ENCODE measurements around the gene ABCC5. TPM values are rescaled to one million over a fixed set of nuclear protein-coding genes. Genes with fewer than 3 reads are reported as not detected.
A peak's percentile ranks its signal among the peaks of the same experiment; 100 is the strongest.

The ABCC5 gene
- 5.1 TPM for polyA plus RNA-seq (2012; ENCODE audit: insufficient read length, low read depth)

DNA sequence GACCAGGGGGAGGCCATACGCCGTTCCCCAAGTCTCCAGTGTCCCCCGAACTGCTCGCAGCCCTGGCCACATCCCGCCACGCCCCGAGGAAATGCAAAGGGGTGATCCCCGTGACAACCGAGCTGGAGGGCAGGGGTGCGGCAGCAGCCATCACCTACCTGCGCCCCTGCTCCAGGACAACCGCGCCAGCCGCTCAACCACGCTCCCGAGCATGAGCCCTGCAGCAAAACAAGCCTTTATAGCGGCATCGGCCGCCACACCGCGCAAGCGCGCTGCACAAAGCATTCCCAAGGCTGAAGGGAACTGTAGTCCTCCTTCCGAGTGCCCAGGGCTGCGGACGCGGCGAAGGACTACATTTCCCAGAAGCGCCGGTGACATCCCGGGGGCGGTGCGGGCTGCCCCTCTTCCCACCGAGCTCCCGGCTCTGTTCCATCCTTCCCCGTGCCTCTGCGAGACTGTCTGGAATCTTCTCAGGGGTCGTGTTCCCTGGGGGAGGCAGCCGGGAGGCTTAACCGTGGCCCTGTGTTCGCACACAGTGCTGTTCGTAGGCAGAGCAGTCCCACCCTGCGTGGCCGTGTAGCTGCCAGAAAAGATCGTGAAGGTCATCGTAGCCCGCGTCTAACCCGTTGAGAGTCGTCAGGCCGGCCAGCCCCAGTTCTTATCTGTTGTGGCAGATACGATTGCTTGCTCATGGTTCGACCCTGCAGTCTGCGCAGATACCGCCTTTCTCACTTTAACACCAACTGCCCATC lies at the start of gene ABCC5:
TSS of gene ABCC5 (minus strand) at position 213 of the 752 bp plus-strand sequence. CDS start 3,492 bp downstream, outside the sequence.
- TF ChIP-seq SIN3A (IDR thresholded peaks at IDR 0.05; ENCODE audit: borderline replicate concordance, insufficient read depth, low read length) (no peak), POLR2AphosphoS5 (IDR thresholded peaks at IDR 0.05; ENCODE audit: low read depth, low read length) (peak; percentile 72)

DNA sequence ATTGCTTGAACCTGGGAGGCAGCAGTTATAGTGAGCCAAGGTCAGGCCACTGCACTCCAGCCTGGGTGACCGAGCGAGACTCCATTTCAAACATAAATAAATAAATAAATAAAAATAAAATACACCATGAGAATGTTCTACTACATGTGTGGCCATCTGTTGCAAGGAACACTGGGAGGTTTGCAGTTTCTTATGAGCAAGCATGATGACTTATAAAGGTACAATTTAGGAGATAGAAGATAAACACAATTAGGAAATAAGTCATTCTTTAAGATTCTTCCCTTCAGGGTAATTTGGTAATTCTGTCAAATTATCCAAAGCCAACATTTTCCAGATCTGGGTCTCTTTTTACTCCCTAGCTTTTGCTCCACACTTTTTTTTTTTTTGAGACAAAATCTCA lies 48.5 kb upstream of the ABCC5 start:
- TF ChIP-seq SIN3A (IDR thresholded peaks at IDR 0.05; ENCODE audit: borderline replicate concordance, insufficient read depth, low read length) (no peak), TAF1 (IDR thresholded peaks at IDR 0.05; ENCODE audit: borderline replicate concordance, insufficient read depth, low read length) (no peak), FOXP2 (optimal IDR thresholded peaks at IDR 0.05; ENCODE audit: borderline replicate concordance, extremely low read depth, extremely low read length, insufficient read depth) (no peak), POLR2AphosphoS5 (IDR thresholded peaks at IDR 0.05; ENCODE audit: low read depth, low read length) (no peak)
- TF ChIP-seq, protein P1, sequence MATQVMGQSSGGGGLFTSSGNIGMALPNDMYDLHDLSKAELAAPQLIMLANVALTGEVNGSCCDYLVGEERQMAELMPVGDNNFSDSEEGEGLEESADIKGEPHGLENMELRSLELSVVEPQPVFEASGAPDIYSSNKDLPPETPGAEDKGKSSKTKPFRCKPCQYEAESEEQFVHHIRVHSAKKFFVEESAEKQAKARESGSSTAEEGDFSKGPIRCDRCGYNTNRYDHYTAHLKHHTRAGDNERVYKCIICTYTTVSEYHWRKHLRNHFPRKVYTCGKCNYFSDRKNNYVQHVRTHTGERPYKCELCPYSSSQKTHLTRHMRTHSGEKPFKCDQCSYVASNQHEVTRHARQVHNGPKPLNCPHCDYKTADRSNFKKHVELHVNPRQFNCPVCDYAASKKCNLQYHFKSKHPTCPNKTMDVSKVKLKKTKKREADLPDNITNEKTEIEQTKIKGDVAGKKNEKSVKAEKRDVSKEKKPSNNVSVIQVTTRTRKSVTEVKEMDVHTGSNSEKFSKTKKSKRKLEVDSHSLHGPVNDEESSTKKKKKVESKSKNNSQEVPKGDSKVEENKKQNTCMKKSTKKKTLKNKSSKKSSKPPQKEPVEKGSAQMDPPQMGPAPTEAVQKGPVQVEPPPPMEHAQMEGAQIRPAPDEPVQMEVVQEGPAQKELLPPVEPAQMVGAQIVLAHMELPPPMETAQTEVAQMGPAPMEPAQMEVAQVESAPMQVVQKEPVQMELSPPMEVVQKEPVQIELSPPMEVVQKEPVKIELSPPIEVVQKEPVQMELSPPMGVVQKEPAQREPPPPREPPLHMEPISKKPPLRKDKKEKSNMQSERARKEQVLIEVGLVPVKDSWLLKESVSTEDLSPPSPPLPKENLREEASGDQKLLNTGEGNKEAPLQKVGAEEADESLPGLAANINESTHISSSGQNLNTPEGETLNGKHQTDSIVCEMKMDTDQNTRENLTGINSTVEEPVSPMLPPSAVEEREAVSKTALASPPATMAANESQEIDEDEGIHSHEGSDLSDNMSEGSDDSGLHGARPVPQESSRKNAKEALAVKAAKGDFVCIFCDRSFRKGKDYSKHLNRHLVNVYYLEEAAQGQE (IDR thresholded peaks at IDR 0.05; ENCODE audit: insufficient read depth in 1 of 2, low read depth in 2 of 2, low read length in 2 of 2): no peak

DNA sequence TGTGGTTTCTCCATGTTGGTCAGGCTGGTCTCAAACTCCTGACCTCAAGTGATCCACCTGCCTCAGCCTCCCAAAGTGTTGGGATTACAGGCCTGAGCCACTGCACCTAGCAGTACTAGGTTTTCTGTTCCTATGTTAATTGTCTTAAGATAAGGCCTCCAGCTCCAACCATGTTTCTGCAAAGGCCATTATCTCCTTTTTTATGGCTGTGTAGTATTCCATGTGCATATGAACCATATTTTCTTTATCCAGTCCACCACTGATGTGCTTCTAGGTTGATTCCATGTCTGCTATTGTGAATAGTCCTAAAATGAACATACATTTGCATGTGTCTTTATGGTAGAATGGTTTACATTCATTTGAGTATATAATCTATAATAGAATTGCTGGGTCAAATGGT lies 45.0 kb upstream of the ABCC5 start:
- TF ChIP-seq, protein P1 (IDR thresholded peaks at IDR 0.05; ENCODE audit: insufficient read depth in 1 of 2, low read depth in 2 of 2, low read length in 2 of 2): no peak
- TF ChIP-seq SIN3A (IDR thresholded peaks at IDR 0.05; ENCODE audit: borderline replicate concordance, insufficient read depth, low read length): no peak
- TF ChIP-seq TAF1 (IDR thresholded peaks at IDR 0.05; ENCODE audit: borderline replicate concordance, insufficient read depth, low read length): no peak
- no peak for TF ChIP-seq POLR2AphosphoS5 (IDR thresholded peaks at IDR 0.05; ENCODE audit: low read depth, low read length)
- TF ChIP-seq FOXP2 (optimal IDR thresholded peaks at IDR 0.05; ENCODE audit: borderline replicate concordance, extremely low read depth, extremely low read length, insufficient read depth): no peak

DNA sequence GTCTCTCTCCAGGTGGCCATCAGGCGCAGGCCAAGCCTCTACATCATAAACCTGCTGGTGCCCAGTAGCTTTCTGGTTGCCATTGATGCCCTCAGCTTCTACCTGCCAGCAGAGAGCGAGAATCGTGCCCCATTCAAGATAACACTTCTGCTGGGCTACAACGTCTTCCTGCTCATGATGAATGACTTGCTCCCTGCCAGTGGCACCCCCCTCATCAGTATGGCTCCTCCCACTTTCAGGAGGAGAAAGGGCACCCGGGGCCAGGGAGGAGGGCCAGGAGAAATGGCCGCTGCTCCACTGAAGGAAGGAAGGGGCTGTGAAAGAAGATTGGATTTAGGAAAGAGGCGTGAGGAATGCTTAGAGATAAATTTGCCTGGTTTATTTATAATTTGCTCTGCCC lies 41.7 kb upstream of the ABCC5 start:
- TF ChIP-seq TAF1 (IDR thresholded peaks at IDR 0.05; ENCODE audit: borderline replicate concordance, insufficient read depth, low read length): no peak
- TF ChIP-seq, protein P1 (IDR thresholded peaks at IDR 0.05; ENCODE audit: insufficient read depth in 1 of 2, low read depth in 2 of 2, low read length in 2 of 2): no peak
- TF ChIP-seq SIN3A (IDR thresholded peaks at IDR 0.05; ENCODE audit: borderline replicate concordance, insufficient read depth, low read length): no peak
- TF ChIP-seq POLR2AphosphoS5 (IDR thresholded peaks at IDR 0.05; ENCODE audit: low read depth, low read length): no peak
- TF ChIP-seq FOXP2 (optimal IDR thresholded peaks at IDR 0.05; ENCODE audit: borderline replicate concordance, extremely low read depth, extremely low read length, insufficient read depth): no peak

DNA sequence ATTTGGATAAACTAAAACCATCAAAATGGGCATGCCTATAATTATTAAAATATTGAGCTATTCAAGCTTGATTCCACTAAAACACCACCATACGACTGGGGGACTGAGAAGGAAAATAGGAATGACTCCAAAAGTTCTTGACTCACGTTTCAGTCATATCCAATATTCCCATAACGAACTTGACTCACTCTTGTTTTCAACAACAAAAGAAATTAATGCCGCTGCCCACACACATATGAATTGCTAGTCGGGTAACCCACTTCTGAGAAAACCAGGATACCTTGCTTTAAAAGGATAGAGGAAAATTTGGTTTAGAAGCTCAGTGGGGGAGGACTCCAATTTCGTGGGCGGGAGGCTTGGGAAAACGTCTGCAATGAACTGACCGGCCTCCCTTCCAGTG lies 40.3 kb upstream of the ABCC5 start:
- TF ChIP-seq POLR2AphosphoS5 (IDR thresholded peaks at IDR 0.05; ENCODE audit: low read depth, low read length) (no peak), TAF1 (IDR thresholded peaks at IDR 0.05; ENCODE audit: borderline replicate concordance, insufficient read depth, low read length) (no peak), SIN3A (IDR thresholded peaks at IDR 0.05; ENCODE audit: borderline replicate concordance, insufficient read depth, low read length) (no peak)
- TF ChIP-seq, protein P1 (IDR thresholded peaks at IDR 0.05; ENCODE audit: insufficient read depth in 1 of 2, low read depth in 2 of 2, low read length in 2 of 2): no peak

Data from PFSK-1 (cell line).